ENCODE data around the gene DYSF.

Gene DYSF

GRCh38 chr2:71476495-71476894, 23.1 kb downstream of the DYSF start:
- TF ChIP-seq TEAD4 (IDR thresholded peaks at IDR 0.05) (no peak), YY1 (IDR thresholded peaks at IDR 0.05; ENCODE audit: low read depth) (no peak), CREB1 (IDR thresholded peaks at IDR 0.05; ENCODE audit: low read depth) (no peak), TAF1 (IDR thresholded peaks at IDR 0.05; ENCODE audit: low read depth) (no peak), TCF12 (IDR thresholded peaks at IDR 0.05; ENCODE audit: low read depth) (no peak), NFIC (IDR thresholded peaks at IDR 0.05) (no peak)

- TF ChIP-seq TEAD4 (IDR thresholded peaks at IDR 0.05), result no peak
- 0 out of 2 replicates have a peak, but pooled peaks have one; percentile 21 for TF ChIP-seq CEBPB (IDR thresholded peaks at IDR 0.05)
These were observed 23.9 kb downstream of the DYSF start for GRCh38 chr2:71477231-71477691.

GRCh38 chr2:71478806-71479205, 25.4 kb downstream of the DYSF start:
- TF ChIP-seq RAD21 (IDR thresholded peaks at IDR 0.05; ENCODE audit: low read depth) (no peak), ZBTB7A (IDR thresholded peaks at IDR 0.05; ENCODE audit: low read depth) (no peak), TCF12 (IDR thresholded peaks at IDR 0.05; ENCODE audit: low read depth) (no peak), YY1 (IDR thresholded peaks at IDR 0.05; ENCODE audit: low read depth) (no peak), CREB1 (IDR thresholded peaks at IDR 0.05; ENCODE audit: low read depth) (no peak), NFIC (IDR thresholded peaks at IDR 0.05) (no peak), TAF1 (IDR thresholded peaks at IDR 0.05; ENCODE audit: low read depth) (no peak), FOXM1 (IDR thresholded peaks at IDR 0.05; ENCODE audit: borderline replicate concordance, low read depth) (no peak), TEAD4 (IDR thresholded peaks at IDR 0.05) (no peak), EGR1 (IDR thresholded peaks at IDR 0.05) (no peak), REST (IDR thresholded peaks at IDR 0.05; ENCODE audit: low read depth) (no peak), EP300 (IDR thresholded peaks at IDR 0.05; ENCODE audit: borderline replicate concordance) (no peak), CEBPB (IDR thresholded peaks at IDR 0.05) (no peak)
- TF ChIP-seq, protein P1, sequence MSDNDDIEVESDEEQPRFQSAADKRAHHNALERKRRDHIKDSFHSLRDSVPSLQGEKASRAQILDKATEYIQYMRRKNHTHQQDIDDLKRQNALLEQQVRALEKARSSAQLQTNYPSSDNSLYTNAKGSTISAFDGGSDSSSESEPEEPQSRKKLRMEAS (IDR thresholded peaks at IDR 0.05), result no peak
- TF ChIP-seq, protein P2, sequence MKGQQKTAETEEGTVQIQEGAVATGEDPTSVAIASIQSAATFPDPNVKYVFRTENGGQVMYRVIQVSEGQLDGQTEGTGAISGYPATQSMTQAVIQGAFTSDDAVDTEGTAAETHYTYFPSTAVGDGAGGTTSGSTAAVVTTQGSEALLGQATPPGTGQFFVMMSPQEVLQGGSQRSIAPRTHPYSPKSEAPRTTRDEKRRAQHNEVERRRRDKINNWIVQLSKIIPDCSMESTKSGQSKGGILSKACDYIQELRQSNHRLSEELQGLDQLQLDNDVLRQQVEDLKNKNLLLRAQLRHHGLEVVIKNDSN (IDR thresholded peaks at IDR 0.05), result no peak

DNA sequence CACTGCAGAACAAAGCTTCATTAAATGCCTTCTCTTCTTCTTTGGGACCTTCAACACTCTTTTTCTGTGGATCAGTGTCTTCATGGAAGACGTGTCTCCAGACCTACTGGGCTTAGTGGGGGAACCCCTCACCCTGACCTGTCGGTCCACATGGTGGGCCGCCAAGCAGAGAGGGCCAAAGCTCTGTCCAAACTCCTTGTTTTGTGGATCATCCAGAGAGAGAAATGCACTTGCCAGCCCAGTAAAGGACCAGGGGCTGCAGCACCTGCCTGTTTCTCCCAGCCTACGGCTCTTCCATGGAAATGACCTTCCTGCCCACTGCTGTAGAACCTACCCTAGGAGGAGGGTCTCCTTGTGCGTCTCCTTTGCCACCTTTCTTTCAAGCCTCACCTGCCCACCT, 25.9 kb downstream of the DYSF start:
- TF ChIP-seq CREB1 (IDR thresholded peaks at IDR 0.05; ENCODE audit: low read depth) (no peak), FOXM1 (IDR thresholded peaks at IDR 0.05; ENCODE audit: borderline replicate concordance, low read depth) (no peak), TEAD4 (IDR thresholded peaks at IDR 0.05) (no peak), TCF12 (IDR thresholded peaks at IDR 0.05; ENCODE audit: low read depth) (no peak), ZBTB7A (IDR thresholded peaks at IDR 0.05; ENCODE audit: low read depth) (no peak), EGR1 (IDR thresholded peaks at IDR 0.05) (no peak), YY1 (IDR thresholded peaks at IDR 0.05; ENCODE audit: low read depth) (no peak), RAD21 (IDR thresholded peaks at IDR 0.05; ENCODE audit: low read depth) (no peak), NFIC (IDR thresholded peaks at IDR 0.05) (no peak), EP300 (IDR thresholded peaks at IDR 0.05; ENCODE audit: borderline replicate concordance) (no peak), TAF1 (IDR thresholded peaks at IDR 0.05; ENCODE audit: low read depth) (no peak), CEBPB (IDR thresholded peaks at IDR 0.05) (no peak), REST (IDR thresholded peaks at IDR 0.05; ENCODE audit: low read depth) (no peak)
- TF ChIP-seq, protein P2 (IDR thresholded peaks at IDR 0.05), result no peak
- TF ChIP-seq, protein P1 (IDR thresholded peaks at IDR 0.05), result no peak

- TF ChIP-seq, protein P1 (IDR thresholded peaks at IDR 0.05), result no peak
- TF ChIP-seq ZBTB7A (IDR thresholded peaks at IDR 0.05; ENCODE audit: low read depth) (no peak), EP300 (IDR thresholded peaks at IDR 0.05; ENCODE audit: borderline replicate concordance) (no peak), CREB1 (IDR thresholded peaks at IDR 0.05; ENCODE audit: low read depth) (no peak), YY1 (IDR thresholded peaks at IDR 0.05; ENCODE audit: low read depth) (no peak), RAD21 (IDR thresholded peaks at IDR 0.05; ENCODE audit: low read depth) (no peak), REST (IDR thresholded peaks at IDR 0.05; ENCODE audit: low read depth) (no peak), TCF12 (IDR thresholded peaks at IDR 0.05; ENCODE audit: low read depth) (no peak)
- TF ChIP-seq, protein P2 (IDR thresholded peaks at IDR 0.05), result no peak
These were observed 27.8 kb downstream of the DYSF start for GRCh38 chr2:71481111-71481510.
